Astrocyte of the spinal cord (primary cell): ENCODE data around the gene WLS.
A peak's percentile ranks its signal among the peaks of the same experiment; 100 is the strongest.

Experiments
- DNase-seq: peaks from one replicate; pipeline ENCODE4 v3.0.0; 2011; ENCODE audit warnings: low read depth, low spot score
- H3K4me3 ChIP-seq: 2 replicates; pipeline ENCODE4 v1.5.1; 2011; ENCODE audit warnings: low read depth, mild to moderate bottlenecking, low read length, moderate library complexity
- in situ Hi-C: cut with HindIII; loops from 2 replicates; pipeline ENCODE4 v1.10.0; 2017; ENCODE audit warnings: low sequenced_read_pairs
- TF ChIP-seq, protein P1 (sequence below): IDR thresholded peaks from 2 replicates; pipeline ENCODE4 v1.5.1; 2012; ENCODE audit warnings: low read depth, mild to moderate bottlenecking, low read length, inconsistent platforms

WLS gene

DNA sequence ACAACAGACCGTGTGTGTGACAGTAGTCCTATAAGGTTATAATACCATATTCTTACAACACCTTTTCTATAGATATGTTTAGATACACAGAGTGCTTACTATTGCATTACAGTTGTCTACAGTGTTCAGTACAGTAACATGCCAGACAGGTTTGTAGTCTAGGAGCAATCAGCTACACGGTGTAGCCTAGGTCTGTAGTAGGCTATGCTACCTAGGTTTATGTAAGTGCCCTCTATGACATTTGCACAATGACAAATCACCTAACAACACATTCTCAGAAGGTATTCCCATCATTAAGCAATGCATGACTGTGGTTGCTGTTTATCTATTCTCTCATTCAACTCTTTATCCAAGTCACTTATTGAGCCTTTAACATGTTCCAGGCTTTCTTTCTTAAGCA lies 1.8 kb upstream of the WLS start:
- in situ Hi-C loops: no loop called here
- H3K4me3 ChIP-seq: no peak overlapping the region
- no peak for DNase-seq
- TF ChIP-seq, protein P1, sequence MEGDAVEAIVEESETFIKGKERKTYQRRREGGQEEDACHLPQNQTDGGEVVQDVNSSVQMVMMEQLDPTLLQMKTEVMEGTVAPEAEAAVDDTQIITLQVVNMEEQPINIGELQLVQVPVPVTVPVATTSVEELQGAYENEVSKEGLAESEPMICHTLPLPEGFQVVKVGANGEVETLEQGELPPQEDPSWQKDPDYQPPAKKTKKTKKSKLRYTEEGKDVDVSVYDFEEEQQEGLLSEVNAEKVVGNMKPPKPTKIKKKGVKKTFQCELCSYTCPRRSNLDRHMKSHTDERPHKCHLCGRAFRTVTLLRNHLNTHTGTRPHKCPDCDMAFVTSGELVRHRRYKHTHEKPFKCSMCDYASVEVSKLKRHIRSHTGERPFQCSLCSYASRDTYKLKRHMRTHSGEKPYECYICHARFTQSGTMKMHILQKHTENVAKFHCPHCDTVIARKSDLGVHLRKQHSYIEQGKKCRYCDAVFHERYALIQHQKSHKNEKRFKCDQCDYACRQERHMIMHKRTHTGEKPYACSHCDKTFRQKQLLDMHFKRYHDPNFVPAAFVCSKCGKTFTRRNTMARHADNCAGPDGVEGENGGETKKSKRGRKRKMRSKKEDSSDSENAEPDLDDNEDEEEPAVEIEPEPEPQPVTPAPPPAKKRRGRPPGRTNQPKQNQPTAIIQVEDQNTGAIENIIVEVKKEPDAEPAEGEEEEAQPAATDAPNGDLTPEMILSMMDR: no peak

DNA sequence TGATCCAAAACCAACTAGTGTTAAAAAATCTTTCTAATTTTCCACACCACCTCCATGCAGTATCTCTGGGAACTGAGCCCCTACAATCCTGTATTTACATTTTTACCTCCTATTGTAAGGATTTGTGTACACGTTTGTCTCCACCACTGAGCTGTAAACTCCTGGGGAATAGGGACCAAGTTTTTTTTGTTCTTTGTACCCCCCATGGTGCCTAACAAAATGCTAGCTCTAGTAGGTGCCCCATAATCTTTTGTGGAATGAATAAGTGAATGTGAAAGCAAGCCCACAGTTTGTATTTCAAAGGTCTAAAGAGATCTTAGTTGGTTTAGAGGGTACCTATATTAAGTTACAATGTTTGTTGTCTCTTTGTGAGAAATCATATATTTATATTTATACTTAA lies 879 bp upstream of the WLS start:
- DNase-seq: no peak
- TF ChIP-seq, protein P1: no peak
- peak overlapping the region; percentile 87 for H3K4me3 ChIP-seq
- in situ Hi-C loops: no loop called here

- TF ChIP-seq, protein P1: no peak
- DNase-seq: peak; percentile 85
- in situ Hi-C loops: no loop called here
- H3K4me3 ChIP-seq: peak overlapping the region; percentile 87
These were observed 565 bp downstream of the WLS start for GRCh38 chr1:68231627-68232288.

DNA sequence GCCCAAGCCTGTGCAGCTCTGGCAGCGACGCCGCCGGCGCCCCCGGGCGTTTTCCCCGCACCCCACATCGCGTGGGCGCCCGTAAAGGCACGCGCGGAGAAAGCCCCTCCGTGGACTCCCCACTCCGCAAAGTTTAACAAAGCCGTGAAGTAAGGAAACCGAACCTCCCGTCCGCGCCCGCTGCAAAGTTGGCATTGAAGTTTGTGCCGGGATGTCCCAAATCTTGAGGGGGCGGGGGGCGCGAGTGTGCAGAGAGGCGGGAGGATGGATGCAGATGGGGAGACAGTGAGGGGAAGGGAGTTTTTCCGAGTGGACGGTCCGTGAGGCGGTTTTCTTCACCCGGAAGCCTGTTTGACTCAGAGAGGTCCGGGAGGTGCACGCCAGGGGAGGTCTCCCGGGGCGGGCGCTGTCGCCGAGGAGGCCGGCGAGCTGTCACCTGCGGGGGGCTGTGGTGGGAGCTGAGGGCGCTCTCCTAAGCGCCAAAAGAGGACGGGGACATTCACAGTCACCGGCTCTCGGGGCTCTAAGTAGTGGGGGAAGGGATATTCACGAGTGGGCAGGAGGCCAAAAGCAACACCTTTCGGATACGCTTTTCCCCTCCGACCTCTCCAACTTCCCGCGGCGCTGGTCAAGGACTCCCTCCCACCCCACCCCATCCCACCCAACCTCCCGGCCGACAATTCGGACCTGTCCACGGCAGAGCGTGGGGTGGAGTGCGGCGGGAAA lies 1.3 kb downstream of the WLS start:
- TF ChIP-seq, protein P1: no peak
- peak overlapping the region; percentile 87 for H3K4me3 ChIP-seq
- no peak for DNase-seq
- in situ Hi-C loops: no loop called here

- in situ Hi-C loops: no loop called here
- DNase-seq: peak; percentile 48
- TF ChIP-seq, protein P1: no peak
- peak overlapping the region; percentile 87 for H3K4me3 ChIP-seq
These were observed 1.9 kb downstream of the WLS start for GRCh38 chr1:68230484-68230802.

- TF ChIP-seq, protein P1: no peak
- peak overlapping the region; percentile 87 for H3K4me3 ChIP-seq
These were observed 2.5 kb downstream of the WLS start for GRCh38 chr1:68229650-68230483.

More at GRCh38 chr1:68229650-68230483, 2.5 kb downstream of the WLS start:
- DNase-seq: peak; percentile 46
- in situ Hi-C loops: no loop called here
